Measurements from ENCODE around the gene HRH4.

The HRH4 gene

GRCh38 chr18:24446453-24446852 lies 14.0 kb upstream of the HRH4 start:
- TF ChIP-seq FOXP2 (optimal IDR thresholded peaks at IDR 0.05; ENCODE audit: borderline replicate concordance, extremely low read depth, extremely low read length, insufficient read depth) (no peak), POLR2AphosphoS5 (IDR thresholded peaks at IDR 0.05; ENCODE audit: low read depth, low read length) (no peak), SIN3A (IDR thresholded peaks at IDR 0.05; ENCODE audit: borderline replicate concordance, insufficient read depth, low read length) (no peak), TAF1 (IDR thresholded peaks at IDR 0.05; ENCODE audit: borderline replicate concordance, insufficient read depth, low read length) (no peak)
- TF ChIP-seq, protein P1, sequence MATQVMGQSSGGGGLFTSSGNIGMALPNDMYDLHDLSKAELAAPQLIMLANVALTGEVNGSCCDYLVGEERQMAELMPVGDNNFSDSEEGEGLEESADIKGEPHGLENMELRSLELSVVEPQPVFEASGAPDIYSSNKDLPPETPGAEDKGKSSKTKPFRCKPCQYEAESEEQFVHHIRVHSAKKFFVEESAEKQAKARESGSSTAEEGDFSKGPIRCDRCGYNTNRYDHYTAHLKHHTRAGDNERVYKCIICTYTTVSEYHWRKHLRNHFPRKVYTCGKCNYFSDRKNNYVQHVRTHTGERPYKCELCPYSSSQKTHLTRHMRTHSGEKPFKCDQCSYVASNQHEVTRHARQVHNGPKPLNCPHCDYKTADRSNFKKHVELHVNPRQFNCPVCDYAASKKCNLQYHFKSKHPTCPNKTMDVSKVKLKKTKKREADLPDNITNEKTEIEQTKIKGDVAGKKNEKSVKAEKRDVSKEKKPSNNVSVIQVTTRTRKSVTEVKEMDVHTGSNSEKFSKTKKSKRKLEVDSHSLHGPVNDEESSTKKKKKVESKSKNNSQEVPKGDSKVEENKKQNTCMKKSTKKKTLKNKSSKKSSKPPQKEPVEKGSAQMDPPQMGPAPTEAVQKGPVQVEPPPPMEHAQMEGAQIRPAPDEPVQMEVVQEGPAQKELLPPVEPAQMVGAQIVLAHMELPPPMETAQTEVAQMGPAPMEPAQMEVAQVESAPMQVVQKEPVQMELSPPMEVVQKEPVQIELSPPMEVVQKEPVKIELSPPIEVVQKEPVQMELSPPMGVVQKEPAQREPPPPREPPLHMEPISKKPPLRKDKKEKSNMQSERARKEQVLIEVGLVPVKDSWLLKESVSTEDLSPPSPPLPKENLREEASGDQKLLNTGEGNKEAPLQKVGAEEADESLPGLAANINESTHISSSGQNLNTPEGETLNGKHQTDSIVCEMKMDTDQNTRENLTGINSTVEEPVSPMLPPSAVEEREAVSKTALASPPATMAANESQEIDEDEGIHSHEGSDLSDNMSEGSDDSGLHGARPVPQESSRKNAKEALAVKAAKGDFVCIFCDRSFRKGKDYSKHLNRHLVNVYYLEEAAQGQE (IDR thresholded peaks at IDR 0.05; ENCODE audit: insufficient read depth in 1 of 2, low read depth in 2 of 2, low read length in 2 of 2): no peak

DNA sequence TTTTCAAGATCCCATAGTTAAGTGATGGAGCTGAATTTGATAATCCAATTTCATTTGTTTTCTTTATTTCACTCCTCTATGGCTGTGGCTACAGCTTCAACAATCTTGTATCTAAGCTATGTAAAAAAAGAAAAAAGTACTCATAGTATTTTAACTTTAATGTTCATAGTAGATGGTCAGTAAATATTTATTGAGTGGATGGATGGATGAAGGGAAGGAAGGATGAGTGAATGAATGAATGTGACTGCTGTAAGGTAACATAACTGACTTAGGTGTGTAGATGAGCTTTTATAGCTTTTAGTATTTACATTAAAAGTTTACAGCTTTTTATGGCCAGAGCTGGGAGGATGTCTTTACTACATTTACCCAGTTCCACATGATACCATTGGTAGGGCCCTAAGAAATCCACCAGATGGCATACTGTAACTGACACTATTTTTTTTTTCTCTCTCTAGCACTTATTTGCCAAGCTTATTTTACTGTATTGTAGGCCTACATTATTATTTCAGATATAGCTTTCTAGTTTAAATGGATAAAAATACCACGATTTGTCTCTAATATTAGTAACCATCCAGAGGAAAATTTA lies 13.4 kb upstream of the HRH4 start:
- TF ChIP-seq, protein P1 (IDR thresholded peaks at IDR 0.05; ENCODE audit: insufficient read depth in 1 of 2, low read depth in 2 of 2, low read length in 2 of 2): no peak
- TF ChIP-seq SIN3A (IDR thresholded peaks at IDR 0.05; ENCODE audit: borderline replicate concordance, insufficient read depth, low read length): no peak
- no peak for TF ChIP-seq POLR2AphosphoS5 (IDR thresholded peaks at IDR 0.05; ENCODE audit: low read depth, low read length)
- no peak for TF ChIP-seq FOXP2 (optimal IDR thresholded peaks at IDR 0.05; ENCODE audit: borderline replicate concordance, extremely low read depth, extremely low read length, insufficient read depth)
- TF ChIP-seq TAF1 (IDR thresholded peaks at IDR 0.05; ENCODE audit: borderline replicate concordance, insufficient read depth, low read length): no peak

DNA sequence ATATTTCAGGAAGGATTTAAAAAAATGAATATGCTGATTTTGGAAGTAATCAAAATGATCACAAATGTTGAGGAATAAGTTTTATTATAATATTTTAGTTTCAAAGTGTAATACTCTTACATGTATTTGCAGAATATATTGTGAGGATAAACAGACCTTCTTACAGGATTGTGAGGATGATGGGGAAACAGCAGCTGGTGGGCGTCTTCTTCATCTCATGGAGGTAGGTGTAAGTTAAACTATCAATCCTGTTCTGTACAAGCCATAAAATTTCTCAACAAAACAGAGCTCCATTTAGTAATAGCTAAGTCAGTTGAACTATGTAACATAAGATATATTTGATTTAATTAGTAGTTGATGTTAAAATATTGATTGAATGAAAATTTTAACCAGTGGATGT lies 12.5 kb upstream of the HRH4 start:
- TF ChIP-seq TAF1 (IDR thresholded peaks at IDR 0.05; ENCODE audit: borderline replicate concordance, insufficient read depth, low read length): no peak
- TF ChIP-seq POLR2AphosphoS5 (IDR thresholded peaks at IDR 0.05; ENCODE audit: low read depth, low read length): no peak
- TF ChIP-seq SIN3A (IDR thresholded peaks at IDR 0.05; ENCODE audit: borderline replicate concordance, insufficient read depth, low read length): no peak
- no peak for TF ChIP-seq FOXP2 (optimal IDR thresholded peaks at IDR 0.05; ENCODE audit: borderline replicate concordance, extremely low read depth, extremely low read length, insufficient read depth)
- TF ChIP-seq, protein P1 (IDR thresholded peaks at IDR 0.05; ENCODE audit: insufficient read depth in 1 of 2, low read depth in 2 of 2, low read length in 2 of 2): no peak

- no peak for TF ChIP-seq FOXP2 (optimal IDR thresholded peaks at IDR 0.05; ENCODE audit: borderline replicate concordance, extremely low read depth, extremely low read length, insufficient read depth)
- TF ChIP-seq, protein P1 (IDR thresholded peaks at IDR 0.05; ENCODE audit: insufficient read depth in 1 of 2, low read depth in 2 of 2, low read length in 2 of 2): no peak
- no peak for TF ChIP-seq SIN3A (IDR thresholded peaks at IDR 0.05; ENCODE audit: borderline replicate concordance, insufficient read depth, low read length)
- TF ChIP-seq POLR2AphosphoS5 (IDR thresholded peaks at IDR 0.05; ENCODE audit: low read depth, low read length): no peak
- no peak for TF ChIP-seq TAF1 (IDR thresholded peaks at IDR 0.05; ENCODE audit: borderline replicate concordance, insufficient read depth, low read length)
These were observed 3.9 kb upstream of the HRH4 start for GRCh38 chr18:24456549-24456948.
